B cell (primary cell): Measurements from ENCODE around the gene ALKBH8. TPM values are rescaled to one million over a fixed set of nuclear protein-coding genes. Genes with fewer than 3 reads are reported as not detected.
A peak's percentile ranks its signal among the peaks of the same experiment; 100 is the strongest.

ENCODE experiments used
- ATAC-seq: fragments of 200-7000 bp; cut with Tn5 transposase; one replicate; pipeline ENCODE4 v1.10.0; 2021; ENCODE audit warnings: low read depth, mild to moderate bottlenecking, moderate number of reproducible peaks, moderate library complexity
- CTCF ChIA-PET: fragments of 350-600 bp; sonication (Branson Sonifier 250); formaldehyde crosslinking; loops from one replicate; lab custom pipeline; 2021; ENCODE audit warnings: antibody characterized with exemption, inconsistent platforms; lab: Charles Lee
- POLR2A ChIA-PET: fragments of 350-600 bp; sonication (Branson Sonifier 250); formaldehyde crosslinking; loops from one replicate; lab custom pipeline; 2021; ENCODE audit warnings: antibody characterized with exemption; lab: Charles Lee
- DNase-seq: peaks from one replicate; pipeline ENCODE4 v3.0.0; 2013
- H2AFZ ChIP-seq: 2 replicates; pipeline ENCODE4 v1.6.1; 2012; ENCODE audit warnings: mild to moderate bottlenecking, low read depth, low read length; ENCODE audit not compliant: insufficient read depth, poor library complexity, severe bottlenecking
- H3K27ac ChIP-seq, 2 donors: 1 replicate in 1 of 2; 2 replicates in 1 of 2; pipeline ENCODE4 v1.5.1; 2012 to 2013; ENCODE audit warnings: low read length in 2 of 2, mild to moderate bottlenecking in 2 of 2, moderate library complexity in 1 of 2
- H3K27me3 ChIP-seq, 4 experiments: fragments of 200-600 bp in 1 of 4; sonication (generic) in 1 of 4; replicated peaks in 1 of 4; 1 replicate in 2 of 4; 2 replicates in 2 of 4; pipeline versions ENCODE4 v1.6.1 to v1.7.0; 2013 to 2016; ENCODE audit warnings: low read length in 3 of 4, mild to moderate bottlenecking in 2 of 4, mixed read lengths in 1 of 4, moderate library complexity in 1 of 4; ENCODE audit not compliant: insufficient read depth in 4 of 4, control insufficient read depth in 3 of 4; ENCODE audit errors: control extremely low read depth in 1 of 4
- H3K36me3 ChIP-seq, 2 experiments: replicated peaks in 1 of 2; 1 replicate in 1 of 2; 2 replicates in 1 of 2; pipeline versions ENCODE4 v1.6.1 to v1.7.1; 2013; ENCODE audit warnings: low read length in 1 of 2; ENCODE audit not compliant: insufficient read depth in 2 of 2, control insufficient read depth in 1 of 2; ENCODE audit errors: control extremely low read depth in 1 of 2, extremely low read depth in 1 of 2
- H3K4me1 ChIP-seq, 2 donors: fragments of 200-600 bp in 1 of 2; sonication (generic) in 1 of 2; 1 replicate in 1 of 2; 2 replicates in 1 of 2; pipeline versions ENCODE4 v1.5.1 to v1.6.1; 2013 to 2017; ENCODE audit warnings: low read length in 2 of 2; ENCODE audit not compliant: control insufficient read depth in 2 of 2, insufficient read depth in 2 of 2
- H3K4me2 ChIP-seq: replicated peaks from 2 replicates; pipeline ENCODE3; 2012; ENCODE audit warnings: mild to moderate bottlenecking, low read depth, low read length; ENCODE audit not compliant: poor library complexity, severe bottlenecking
- H3K4me3 ChIP-seq, 5 experiments: fragments of 200-600 bp in 1 of 5; sonication (generic) in 1 of 5; 1 replicate in 3 of 5; 2 replicates in 2 of 5; pipeline versions ENCODE4 v1.5.1 to v1.7.0; 2011 to 2016; ENCODE audit warnings: low read length in 4 of 5, mild to moderate bottlenecking in 4 of 5, low read depth in 2 of 5, control low read depth in 1 of 5, moderate library complexity in 1 of 5; ENCODE audit not compliant: insufficient read depth in 1 of 5; ENCODE audit errors: control extremely low read depth in 1 of 5, extremely low read depth in 1 of 5
- H3K79me2 ChIP-seq: fragments of 200-600 bp; sonication (generic); one replicate; pipeline ENCODE4 v1.6.0; 2016; ENCODE audit warnings: low read length; ENCODE audit not compliant: control insufficient read depth, insufficient read depth
- H3K9ac ChIP-seq: fragments of 200-600 bp; sonication (generic); 2 replicates; pipeline ENCODE4 v1.6.1; 2017; ENCODE audit warnings: mild to moderate bottlenecking, low read length, moderate library complexity
- H3K9me3 ChIP-seq, 3 donors: one replicate each; pipeline versions ENCODE4 v1.6.1 to v1.7.1; 2013; ENCODE audit warnings: low read length in 2 of 3; ENCODE audit not compliant: control insufficient read depth in 2 of 3, insufficient read depth in 1 of 3; ENCODE audit errors: control extremely low read depth in 1 of 3
- H4K20me1 ChIP-seq: 2 replicates; pipeline ENCODE4 v1.6.0; 2012; ENCODE audit warnings: mild to moderate bottlenecking, low read length; ENCODE audit not compliant: insufficient read depth, control insufficient read depth, poor library complexity, severe bottlenecking
- H3K27ac Mint-ChIP-seq: one replicate; pipeline ENCODE4 v1.8.0; 2021; ENCODE audit warnings: mixed read lengths
- H3K27me3 Mint-ChIP-seq: one replicate; pipeline ENCODE4 v1.8.0; 2021; ENCODE audit warnings: mixed read lengths
- H3K4me1 Mint-ChIP-seq: one replicate; pipeline ENCODE4 v1.8.0; 2021; ENCODE audit warnings: mixed read lengths
- H3K4me3 Mint-ChIP-seq: one replicate; pipeline ENCODE4 v1.8.0; 2021; ENCODE audit warnings: mixed read lengths
- H3K9me3 Mint-ChIP-seq: one replicate; pipeline ENCODE4 v1.8.0; 2022; ENCODE audit warnings: mixed read lengths; ENCODE audit not compliant: insufficient read depth
- CTCF ChIP-seq: fragments of 200-600 bp; IDR thresholded peaks from one replicate; pipeline ENCODE4 v1.8.0; 2022; ENCODE audit warnings: antibody characterized with exemption, mild to moderate bottlenecking
- EZH2 ChIP-seq: IDR thresholded peaks from 2 replicates; pipeline ENCODE4 v1.6.1; 2012; ENCODE audit warnings: borderline replicate concordance, low read depth, mild to moderate bottlenecking, moderate library complexity, low read length; ENCODE audit not compliant: insufficient read depth, poor library complexity, severe bottlenecking
- WGBS: methylation state at CpG from one replicate; pipeline ENCODE4 v1.1.5; 2013; ENCODE audit warnings: missing lambda C conversion rate; ENCODE audit not compliant: insufficient coverage; 5-methylcytosine and 5-hydroxymethylcytosine counted together
- intact Hi-C: fragments of 100-400 bp; cut with micrococcal nuclease; formaldehyde crosslinking; loops from one replicate; pipeline ENCODE4 v1.10.0; 2022
- polyA plus RNA-seq: library from polyadenylated mRNA; depleted of rRNA; stranded (reverse); fragments of >200 nt; gene quantifications from 2 replicates; pipeline ENCODE4 v1.2.3, GENCODE V29; 2012
- total RNA-seq, 2 donors: library from RNA; stranded (reverse); fragments of 120-200 nt in 1 of 2; gene quantifications; 1 replicate in 1 of 2; 2 replicates in 1 of 2; pipeline versions ENCODE4 v1.2.3 to v1.2.4, GENCODE V29; 2013 to 2022

ALKBH8 gene
- total and polyA plus RNA-seq, 2 donors (not counting 1 experiment from before 2014, with no cell fraction given) = 4.0 to 13.3 TPM

- Histone ChIP-seq H3K27ac (peak overlapping the region; percentile 26 to 81), H3K4me3 (no peak overlapping the region), H3K4me1 (peaks cover 37% of the 10 kb centered on the region in 2 donors), H3K9ac (no peak overlapping the region), H3K4me2 (peak overlapping the region; percentile 27), H3K9me3 (no peaks in the 10 kb centered on the region), H3K79me2 (peaks cover 7% of the 10 kb centered on the region), H3K36me3 (peaks cover 0 to 20% of the 10 kb centered on the region in 2 experiments), H2AFZ (peak overlapping the region; percentile 47), H4K20me1 (no peaks in the 10 kb centered on the region), H3K27me3 (no peaks in the 10 kb centered on the region)
- H3K27ac Mint-ChIP-seq = peak overlapping the region; percentile 83
- H3K9me3 Mint-ChIP-seq = no peaks in the 10 kb centered on the region
- ChIA-PET POLR2A (interaction anchor here (0.7 kb wide), 1 partner anchor 682 kb away, joined by 3 read pairs; no protein-coding TSS in a partner anchor), CTCF (interaction anchor here (0.6 to 10.4 kb wide), 14 partner anchors 12 to 234 kb away, joined by 3 to 106 read pairs (median 6); partner anchors contain the start of gene CWF19L2)
- TF ChIP-seq CTCF = peak; percentile 74
- TF ChIP-seq EZH2 = no peak
- H3K4me3 Mint-ChIP-seq = peak overlapping the region; percentile 60
- no peaks in the 10 kb centered on the region for H3K27me3 Mint-ChIP-seq
- ATAC-seq (no peak), DNase-seq (peak; percentile 69)
- peaks cover 46% of the 10 kb centered on the region for H3K4me1 Mint-ChIP-seq
- WGBS = 0% methylated on average over 1 of the region's 2 CpGs
- intact Hi-C loops = loop anchor here (1.0 to 10.0 kb wide), 4 partner anchors 126 to 1101 kb away; partner anchors contain the start of genes DDX10 and RAB39A
These were observed 1.8 kb downstream of the ALKBH8 start for GRCh38 chr11:107563702-107564101.

GRCh38 chr11:107562647-107563208, 2.8 kb downstream of the ALKBH8 start:
- H3K4me1 ChIP-seq = peaks cover 30 to 33% of the 10 kb centered on the region in 2 donors
- intact Hi-C loops = loop anchor here (1.0 to 10.0 kb wide), 3 partner anchors 127 to 362 kb away; partner anchors contain the start of gene RAB39A
- H3K9me3 ChIP-seq = no peaks in the 10 kb centered on the region
- H3K36me3 ChIP-seq = peaks cover 0 to 26% of the 10 kb centered on the region in 2 experiments
- ChIA-PET CTCF (interaction anchor here (0.7 to 10.4 kb wide), 15 partner anchors 9 to 235 kb away, joined by 3 to 106 read pairs (median 6); partner anchors contain the start of gene CWF19L2), POLR2A (no interaction called here)
- no peak overlapping the region for H3K4me3 ChIP-seq
- H2AFZ ChIP-seq = no peak overlapping the region
- Mint-ChIP-seq H3K27me3 (no peaks in the 10 kb centered on the region), H3K9me3 (no peaks in the 10 kb centered on the region), H3K4me3 (no peak overlapping the region), H3K4me1 (peaks cover 38% of the 10 kb centered on the region), H3K27ac (no peak overlapping the region)
- DNase-seq (no peak), ATAC-seq (no peak)
- no peak for TF ChIP-seq EZH2
- no peak for TF ChIP-seq CTCF
- no peak overlapping the region for H3K4me2 ChIP-seq
- WGBS = 58% methylated on average over 3 of the region's 4 CpGs
- H3K79me2 ChIP-seq = peaks cover 7% of the 10 kb centered on the region
- H3K27me3 ChIP-seq = no peaks in the 10 kb centered on the region
- no peaks in the 10 kb centered on the region for H4K20me1 ChIP-seq
- H3K9ac ChIP-seq = no peak overlapping the region
- H3K27ac ChIP-seq = no peak overlapping the region
